SHP77 (cell line): ENCODE data around the gene HOXB9.

Experiments used
- DNase-seq, 2 experiments: peaks; one replicate each; lab custom pipeline; 2025; lab: John Stamatoyannopoulos, UW

The HOXB9 gene

DNA sequence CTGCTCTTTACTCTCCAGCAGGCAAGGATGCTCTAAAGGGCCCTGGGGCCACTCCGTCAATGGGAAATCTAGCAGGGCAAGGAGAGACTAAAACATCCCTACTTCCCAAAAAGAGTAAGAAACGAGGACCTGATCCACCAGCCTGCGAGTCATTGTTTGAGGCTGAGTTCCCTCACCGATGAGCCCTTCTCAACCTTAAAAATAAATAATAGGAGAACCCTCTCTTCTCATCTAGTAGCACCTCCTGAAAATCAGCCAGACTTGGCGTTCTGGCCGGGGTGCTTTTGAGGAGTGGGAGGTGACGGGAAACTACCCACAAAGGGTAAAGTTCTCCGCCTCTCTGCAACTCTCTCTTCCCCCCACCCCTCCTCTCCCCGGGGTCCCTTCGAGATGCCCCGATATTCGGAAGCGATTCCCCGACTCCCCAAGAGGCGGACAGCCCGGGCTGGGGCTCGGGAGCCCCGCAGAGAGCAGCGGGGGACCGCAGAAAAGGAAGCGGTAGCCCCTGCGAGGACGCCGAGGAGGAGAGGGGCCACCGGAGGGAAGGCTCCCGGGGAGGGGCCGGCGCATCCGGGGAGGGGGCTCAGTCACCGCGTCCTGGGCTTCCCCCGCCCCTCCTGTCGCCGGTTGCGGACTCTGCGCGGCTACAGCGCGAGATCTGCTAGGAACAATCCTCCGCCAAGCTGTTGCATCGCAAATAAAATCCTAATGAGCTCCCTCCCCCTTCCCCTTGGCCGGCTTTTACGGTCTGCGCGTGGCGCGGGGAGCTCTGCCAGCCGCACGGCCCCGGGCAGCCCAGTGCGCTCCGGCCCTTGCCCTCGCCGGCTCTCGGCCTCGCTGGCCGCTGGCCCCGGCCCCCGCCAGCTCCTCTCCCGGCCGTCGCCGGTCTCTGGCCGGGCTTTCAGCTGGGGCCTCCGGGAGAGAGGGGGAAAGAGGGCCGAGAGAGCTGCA, 1.3 kb downstream of the HOXB9 start:
- peak; percentile 45 to 53 for DNase-seq

DNA sequence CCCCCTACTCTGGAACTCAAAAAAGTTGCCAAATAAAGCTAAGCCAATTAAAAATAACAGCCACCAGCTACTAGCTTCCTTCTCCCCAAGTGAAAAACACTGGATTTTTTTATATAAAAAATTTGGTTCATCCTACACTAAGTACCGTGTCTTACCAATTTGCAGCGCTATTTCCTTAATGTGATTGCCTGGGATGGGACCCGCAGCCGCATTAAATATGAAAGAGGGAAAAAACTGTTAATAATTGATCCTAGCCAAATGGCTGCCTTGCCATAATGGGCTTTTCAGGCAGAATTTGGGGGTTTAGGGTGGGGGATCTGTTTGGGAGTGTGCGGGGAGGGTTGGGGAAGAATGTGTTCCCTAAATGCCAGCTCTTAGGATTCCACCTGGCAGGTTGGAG, 2.0 kb downstream of the HOXB9 start:
- no peak for DNase-seq

DNA sequence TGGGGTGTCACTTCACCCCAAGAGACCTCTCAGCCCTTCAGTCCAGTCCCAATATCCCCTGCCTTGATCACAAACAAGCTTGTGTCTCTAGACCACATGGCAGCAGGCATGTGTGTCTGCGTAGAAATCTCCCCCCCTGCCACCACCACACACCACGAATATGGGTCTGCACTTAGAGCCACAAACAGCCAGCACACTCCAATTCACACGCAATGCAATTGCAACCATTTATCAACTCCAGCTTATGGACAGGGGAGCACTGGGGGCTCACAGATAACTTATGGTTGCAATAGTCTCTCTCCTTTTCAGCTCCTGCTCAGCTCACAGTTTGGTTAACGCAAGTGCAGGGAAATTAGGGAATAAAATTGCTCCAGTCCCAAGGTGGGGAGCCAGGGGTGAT, 2.6 kb downstream of the HOXB9 start:
- no peak for DNase-seq

DNA sequence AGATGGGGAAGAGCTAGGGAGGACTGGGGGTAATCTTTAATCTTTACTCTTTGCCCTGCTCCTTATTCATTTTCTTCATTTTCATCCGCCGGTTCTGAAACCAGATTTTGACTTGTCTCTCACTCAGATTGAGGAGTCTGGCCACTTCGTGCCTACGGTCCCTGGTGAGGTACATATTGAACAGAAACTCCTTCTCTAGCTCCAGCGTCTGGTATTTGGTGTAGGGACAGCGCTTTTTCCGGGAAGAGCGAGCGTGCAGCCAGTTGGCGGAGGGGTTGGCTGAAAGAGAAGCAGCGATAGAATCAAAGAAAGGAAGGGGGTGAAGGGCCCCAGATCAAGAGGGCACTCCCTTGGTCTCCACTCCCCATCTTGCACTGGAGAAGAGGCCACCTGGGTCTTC, 3.3 kb downstream of the HOXB9 start:
- DNase-seq: no peak

DNA sequence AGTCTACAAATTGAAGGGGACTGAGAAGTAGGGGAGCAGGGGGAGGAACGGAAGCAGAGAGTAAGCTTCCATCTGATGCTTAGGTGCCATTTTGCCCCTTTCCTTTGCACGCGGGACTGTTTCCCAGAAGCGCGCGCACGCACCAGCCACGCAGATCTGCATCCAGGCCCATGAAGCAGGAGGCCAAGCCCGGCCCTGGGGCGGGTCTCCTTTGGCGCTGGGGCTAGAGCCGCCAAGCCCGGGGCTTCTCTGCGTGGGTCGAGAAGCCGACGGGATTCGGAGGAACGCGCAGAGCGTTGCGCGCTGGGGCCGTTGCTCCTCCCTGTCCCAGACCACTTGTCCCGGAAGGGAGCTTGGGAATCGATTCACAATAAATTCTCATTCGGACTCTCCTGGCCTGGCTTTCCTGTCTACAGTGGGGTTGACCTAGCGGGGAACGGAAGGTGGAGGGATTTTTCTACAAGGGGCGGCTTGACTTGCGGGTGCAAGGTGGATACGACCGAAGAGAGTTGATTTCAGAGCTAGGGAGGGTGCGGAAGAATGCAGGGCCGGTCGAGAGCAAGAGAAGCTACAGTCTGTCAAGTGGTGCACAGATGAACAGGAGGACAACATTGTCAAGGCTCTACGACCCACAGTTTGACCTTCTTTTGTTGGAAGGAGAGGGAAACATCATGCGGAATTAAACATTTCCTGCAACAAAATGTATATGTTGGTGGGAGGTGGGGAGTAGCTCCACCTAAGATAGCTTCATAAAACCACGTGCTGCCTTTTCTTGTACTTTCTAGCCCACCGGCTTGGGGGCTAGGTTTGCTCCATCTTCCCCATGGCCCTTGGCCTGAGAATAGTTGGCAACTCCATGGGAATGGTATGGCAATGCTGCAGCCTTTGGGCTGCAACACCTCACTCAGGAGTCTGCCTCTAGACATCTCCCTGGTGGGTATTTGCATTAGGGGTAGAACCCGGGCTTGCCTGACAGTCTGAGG, 4.5 kb downstream of the HOXB9 start:
- no peak for DNase-seq

DNA sequence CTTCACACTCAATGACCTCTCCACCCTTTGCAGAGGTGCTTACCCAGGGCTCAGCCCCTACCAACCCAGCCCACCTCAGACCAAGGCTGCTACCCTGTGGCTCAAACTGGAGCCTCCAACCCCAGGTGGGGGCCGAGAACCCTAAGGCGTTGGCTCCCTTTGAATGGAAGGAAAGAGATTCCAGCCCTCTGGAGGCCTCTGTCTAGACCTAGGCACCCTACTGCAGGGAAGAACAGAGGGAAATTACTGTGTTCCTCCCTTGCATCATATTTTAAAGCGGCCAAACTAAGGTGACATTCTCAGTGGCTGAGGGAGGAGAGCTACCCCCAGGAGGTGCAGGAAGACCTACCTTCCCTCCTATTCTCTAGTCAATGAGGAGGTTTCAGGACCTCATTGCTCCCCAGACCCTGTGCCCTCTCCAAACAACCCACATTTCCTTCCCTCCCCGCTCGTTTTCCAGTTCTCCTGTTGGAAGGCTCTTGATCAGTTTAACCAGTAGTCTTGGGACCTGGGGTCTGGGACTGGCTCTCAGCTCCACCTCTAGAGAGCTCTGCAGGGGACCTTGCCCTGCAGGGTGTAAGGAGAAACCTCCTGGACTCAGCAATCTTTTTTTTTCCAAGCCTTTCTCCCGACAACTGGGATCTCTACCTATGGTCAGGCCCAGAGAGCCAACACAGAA, 5.6 kb downstream of the HOXB9 start:
- DNase-seq: no peak

DNA sequence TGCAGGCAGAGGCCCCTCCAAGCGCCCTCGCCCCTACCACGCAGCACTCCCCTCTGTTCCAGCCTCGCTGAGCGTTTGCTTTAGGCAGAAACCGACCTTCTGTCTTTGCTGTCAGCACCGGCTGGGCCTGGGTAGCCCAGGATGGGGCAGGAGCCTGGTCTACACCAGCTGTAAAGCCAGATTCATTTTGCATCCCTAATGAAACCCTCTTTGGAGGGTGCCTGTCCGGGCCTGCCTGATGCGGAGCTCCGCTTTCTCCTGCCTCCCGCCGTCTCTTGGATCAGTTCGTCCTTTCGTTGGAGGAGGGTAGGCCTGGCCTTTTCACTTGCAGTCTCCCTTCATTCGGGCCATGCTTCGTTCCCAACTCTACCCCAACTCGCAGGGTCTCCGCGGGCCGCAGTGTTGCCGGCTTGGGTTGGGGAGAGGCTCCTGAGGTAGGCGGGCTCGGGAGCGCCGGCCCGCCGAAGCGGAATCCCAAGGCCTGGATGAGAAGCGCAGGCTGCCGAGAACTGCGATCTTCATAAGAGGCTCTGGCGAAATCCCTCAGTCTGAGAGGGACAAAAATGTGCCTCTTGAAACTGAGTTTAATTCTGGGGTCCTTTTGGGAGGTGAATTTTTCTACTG, 6.2 kb downstream of the HOXB9 start:
- no peak for DNase-seq

DNA sequence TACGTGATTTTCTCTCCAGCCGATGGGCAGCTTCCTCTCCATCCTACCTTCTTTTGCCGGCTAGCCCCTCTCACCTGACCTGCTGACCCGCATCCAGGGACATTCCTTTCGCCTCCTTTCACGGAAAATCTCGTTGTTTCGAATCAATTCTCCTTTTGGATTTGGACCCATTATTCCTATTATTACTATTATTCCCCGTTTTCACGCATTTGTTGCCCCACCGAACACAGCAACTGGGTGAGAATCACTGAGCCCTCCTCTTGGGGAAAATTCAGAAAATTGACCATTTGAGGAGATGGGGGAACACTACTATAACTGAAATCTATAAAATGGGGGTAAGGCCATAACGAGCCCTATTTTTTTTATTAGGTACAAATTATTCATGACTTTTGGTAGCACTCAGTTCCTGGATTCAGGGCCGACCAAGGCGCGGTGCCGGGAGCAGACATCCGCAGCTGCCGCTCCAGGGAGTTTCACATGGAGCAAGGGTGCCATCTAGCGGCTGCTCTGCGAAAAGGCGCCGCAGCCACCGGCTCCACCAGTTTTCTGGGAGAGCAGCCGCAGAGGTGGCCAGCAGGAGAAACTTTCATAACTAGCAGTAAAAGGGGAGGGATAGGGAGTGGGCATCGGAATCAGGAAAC, 7.8 kb downstream of the HOXB9 start:
- DNase-seq: peak; percentile 81 to 84

DNA sequence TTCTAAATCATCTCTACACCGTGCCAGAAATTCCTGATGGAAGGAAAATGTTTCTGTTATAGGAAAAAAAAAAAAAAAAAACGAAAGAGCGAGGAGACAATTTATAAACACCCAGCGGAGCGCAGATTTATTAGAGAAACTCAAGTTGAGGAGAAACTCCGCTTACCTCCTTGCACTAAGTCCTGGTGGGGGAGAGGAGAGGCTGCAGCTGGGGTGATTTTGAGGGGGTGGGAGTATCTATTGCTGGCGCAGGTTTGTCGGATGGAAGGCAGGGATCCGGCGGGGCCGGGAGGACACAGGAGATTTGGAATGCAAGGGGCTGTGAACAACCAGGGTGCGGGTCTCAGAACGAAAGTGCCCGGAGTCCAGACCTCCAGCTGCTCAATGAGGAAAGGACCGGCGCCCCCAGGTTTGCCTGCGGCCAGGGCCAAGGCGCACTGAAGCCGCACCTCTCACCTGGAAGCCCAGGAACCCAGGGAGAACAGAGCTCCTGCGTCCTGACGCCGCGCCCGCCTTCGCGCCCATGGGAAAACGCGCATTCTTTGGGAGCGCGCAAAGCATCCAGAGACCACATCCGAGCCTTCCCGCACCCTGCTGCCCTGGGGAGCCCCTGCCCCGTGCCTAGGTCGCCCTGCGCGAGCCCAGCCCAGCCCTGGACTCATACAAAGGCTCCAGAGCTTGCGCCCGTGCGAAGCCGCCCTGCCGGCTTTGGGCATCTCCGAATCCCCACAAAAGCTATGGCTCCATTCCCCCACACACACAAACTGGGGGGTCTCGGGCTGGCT, 8.5 kb downstream of the HOXB9 start:
- DNase-seq: no peak

DNA sequence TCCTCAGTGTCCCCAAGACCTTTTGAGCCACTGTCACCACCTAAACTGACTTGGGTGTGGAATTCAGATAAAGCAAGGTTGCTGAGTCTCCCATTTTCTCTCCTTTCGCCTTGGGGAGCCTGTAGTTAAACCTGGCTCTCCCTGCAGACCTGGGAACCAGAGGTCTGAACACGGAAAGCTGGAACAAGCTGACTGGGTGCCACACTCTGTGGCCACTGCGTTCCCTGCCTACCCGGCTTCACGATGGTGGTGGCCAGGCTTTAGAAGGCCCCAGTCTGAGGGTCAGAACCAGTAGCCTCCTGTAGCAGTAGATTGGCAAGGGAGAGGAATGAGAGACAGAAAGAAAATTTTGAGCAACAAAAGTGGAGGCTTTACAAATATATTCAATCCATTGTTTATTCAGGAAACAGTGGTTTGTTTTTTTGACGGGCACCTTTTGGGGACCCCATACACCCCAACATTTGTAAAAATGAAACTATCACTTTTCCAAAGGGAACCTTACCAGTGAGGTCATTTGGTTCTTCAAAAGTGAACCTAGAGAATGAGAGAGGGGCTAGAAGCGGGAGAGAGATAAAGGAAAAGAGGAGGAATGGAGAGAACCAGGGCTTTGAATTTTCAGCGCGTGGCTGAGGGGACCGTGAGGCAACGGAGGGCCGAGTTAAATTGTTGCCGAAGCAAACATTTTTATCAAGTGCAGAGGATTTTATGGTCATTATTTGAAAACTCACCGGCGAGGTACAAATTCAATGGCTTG, 9.3 kb downstream of the HOXB9 start:
- DNase-seq: no peak

DNA sequence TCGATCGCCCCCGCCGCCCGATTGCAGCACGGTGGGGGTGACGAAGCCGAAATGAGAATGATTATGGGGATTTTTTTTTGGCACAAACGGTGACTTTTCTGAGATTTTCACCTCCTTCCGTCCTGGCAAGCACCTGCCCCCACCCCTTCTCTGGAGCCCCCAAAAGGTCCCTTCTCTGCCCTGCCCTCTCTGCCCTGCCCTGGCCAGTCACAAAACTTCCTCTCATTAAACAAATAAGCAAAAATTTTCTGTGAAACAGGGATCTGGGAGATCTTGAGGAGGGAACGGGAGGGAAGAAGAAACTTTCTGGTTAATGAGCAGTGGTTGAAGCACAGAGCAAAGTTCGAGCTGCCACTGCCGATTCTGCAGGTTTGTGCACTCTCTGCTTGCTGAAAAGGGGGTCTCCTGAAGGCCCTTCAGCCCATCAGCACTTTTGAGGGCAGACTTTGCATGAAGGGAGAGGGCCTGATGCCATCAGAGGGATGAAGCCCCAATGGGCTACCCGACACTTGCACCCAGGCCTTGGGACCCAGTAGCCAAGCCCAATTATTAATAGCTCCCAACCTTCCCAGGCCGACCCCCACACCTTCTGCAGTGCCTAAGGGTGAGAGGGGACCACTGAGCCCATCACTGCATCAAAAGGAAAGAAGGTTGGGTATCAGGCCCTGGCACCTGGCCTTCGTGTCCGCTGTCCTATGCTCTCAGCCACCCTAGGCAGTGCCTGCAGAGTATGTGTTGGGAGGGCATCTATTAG, 10.0 kb downstream of the HOXB9 start:
- no peak for DNase-seq

DNA sequence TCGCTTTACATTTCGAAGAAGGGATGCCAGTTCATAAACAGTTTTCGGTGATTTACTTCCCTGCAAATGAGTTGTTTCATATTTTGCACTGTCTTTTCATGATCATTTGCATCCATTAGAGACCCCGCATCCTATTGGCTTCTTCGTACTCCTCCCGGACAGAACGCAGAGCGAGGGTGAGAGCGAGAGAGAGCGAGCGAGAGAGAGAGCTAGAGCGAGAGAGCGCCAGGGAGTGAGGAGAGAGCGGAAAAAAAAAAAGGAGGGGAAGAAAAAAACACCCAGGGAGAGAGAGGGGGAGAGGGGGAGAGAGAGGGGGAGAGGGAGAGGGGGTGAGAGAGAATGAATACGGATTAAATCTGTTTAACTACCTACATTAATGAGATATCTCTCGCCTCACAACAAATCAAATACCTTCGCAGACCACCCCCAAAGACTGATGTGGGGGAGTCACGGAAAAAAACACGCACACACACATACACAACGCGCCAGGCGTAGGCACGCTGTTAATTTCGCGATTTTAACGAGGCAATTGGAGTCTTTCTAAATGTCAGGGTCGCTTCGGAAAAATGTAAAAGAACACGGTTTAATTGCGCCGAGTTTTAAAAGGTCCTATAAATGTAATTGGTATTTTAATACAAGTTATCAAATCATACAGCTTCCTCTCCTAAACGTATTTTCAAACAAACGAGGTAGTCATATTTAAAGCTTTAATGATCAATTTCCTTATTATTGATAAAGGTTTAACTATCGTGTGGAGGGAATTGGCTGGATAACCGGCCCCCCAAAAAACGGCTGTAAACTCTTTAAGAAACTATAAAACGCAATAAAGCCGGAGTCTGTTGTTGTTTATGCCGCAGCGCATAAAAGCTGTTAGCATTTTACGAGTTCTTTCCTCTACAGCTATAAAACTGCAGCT, 10.9 kb downstream of the HOXB9 start, which contains the start of gene HOXB8:
Gene HOXB8, minus strand, starts transcription at position 246 of the 916 bp plus-strand sequence. CDS start 588 bp downstream, outside the sequence.
- DNase-seq: peak in 1 of 2 experiments; percentile 20

DNA sequence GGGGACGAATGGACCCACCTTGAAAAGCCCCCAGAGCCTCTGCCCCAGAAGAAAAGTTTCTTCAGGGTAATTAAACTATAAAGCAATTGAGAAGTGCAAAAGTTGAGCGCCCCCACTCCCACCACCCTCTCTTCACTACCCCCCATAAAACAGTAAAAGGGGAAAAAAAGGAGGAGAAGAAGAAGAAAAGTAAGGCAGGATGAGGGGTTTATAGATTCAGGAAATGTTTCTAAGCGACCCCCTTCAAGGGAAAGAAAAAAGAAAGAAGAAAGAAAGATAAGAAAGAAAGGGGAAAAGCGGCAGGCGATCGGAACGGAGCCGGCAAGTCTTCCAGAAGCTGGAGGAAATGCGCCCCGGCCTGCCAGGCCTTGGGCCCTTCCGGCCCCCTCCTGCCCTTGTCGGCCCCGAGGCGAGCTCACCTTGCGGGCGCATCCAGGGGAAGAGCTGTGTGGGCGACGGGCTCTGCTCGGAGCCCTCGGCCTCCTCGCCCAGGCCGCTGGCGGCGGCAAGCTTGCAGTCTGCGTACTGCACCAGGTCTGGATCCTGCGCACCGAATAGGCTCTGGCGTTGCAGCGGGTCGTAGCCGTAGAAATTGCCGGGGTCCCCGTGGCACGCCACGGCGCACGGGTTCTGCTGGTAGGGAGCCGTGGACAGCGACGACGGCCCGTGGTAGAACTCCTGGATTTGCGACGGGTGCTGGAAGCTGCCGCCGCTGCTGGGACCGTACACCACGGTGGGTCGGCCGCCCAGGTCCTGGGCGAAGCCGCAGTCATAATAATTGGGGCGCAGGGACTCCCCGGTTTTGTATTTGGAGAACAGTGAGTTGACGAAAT, 12.1 kb downstream of the HOXB9 start:
- DNase-seq: peak in 1 of 2 experiments; percentile 31

DNA sequence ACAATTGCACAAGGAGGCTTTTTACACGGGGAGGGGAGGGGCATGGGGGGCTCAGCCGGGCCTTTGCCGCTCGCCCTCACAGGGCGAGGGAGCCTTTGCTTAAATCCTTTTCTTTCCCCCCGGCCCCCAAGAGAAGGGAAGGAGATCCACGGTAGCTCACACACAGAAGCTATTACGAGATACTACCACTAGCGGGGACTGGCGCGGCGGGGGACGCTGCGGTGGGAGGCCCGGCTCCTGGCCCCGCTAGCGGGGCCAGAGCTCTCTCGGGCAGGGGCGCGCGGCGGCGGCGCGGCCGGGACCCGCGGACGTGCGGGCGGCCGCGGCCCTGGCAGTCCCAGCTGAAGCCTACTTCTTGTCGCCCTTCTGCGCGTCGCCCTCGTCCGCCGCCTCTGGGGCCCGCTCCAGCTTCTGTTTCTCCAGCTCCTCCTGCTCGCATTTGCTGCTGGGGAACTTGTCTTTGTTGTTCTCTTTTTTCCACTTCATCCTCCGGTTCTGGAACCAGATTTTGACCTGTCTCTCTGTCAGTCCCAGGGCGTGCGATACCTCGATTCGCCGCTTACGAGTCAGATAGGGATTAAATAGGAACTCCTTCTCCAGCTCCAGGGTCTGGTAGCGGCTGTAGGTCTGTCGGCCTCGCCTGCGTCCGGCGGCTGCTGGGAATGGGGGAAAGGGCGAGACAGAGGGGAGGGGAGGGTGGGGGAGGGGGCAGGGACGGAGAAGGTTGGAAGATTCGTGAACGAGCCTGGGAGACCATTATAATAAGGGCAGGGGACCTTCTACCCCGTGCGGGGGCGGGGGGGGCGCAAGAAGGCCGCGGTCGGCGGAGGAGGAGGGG, 13.1 kb downstream of the HOXB9 start:
- DNase-seq: peak in 1 of 2 experiments; percentile 67

DNA sequence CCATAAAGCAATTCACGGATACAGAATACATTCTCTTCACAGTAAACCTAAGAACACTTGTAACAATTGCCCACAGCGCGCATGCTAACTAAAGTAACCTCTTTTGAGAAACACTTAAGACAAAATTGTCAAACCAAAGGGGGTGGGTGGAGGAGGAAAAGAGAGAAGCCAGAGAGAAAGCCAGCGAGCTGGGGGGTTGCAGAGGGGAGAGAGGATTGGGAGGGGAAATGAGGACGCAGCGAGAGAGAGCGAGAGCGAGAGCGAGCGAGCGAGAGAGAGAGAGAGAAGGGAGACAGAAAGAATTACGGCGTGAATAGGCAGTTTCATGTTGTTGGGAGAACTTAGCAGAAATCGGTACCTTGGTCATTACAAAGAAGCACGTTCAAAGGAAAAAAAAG, 13.7 kb downstream of the HOXB9 start:
- peak; percentile 43 to 55 for DNase-seq
